Skeletal muscle cell (primary cell): ENCODE data around the gene PRUNE2.
"Not testable (repeated sequence)": the region's sequence is repeated elsewhere in the genome, so short reads cannot be mapped to it uniquely, and the experiment has no call there.

Experiments used
- DNase-seq: peaks from one replicate; pipeline ENCODE4 v3.0.0-alpha.2; 2010; ENCODE audit warnings: low read depth
- H3K4me3 ChIP-seq: 2 replicates; pipeline ENCODE4 v1.5.1; 2011; ENCODE audit warnings: low read depth, mild to moderate bottlenecking, control low read depth, low read length, moderate library complexity

Gene PRUNE2, protein sequence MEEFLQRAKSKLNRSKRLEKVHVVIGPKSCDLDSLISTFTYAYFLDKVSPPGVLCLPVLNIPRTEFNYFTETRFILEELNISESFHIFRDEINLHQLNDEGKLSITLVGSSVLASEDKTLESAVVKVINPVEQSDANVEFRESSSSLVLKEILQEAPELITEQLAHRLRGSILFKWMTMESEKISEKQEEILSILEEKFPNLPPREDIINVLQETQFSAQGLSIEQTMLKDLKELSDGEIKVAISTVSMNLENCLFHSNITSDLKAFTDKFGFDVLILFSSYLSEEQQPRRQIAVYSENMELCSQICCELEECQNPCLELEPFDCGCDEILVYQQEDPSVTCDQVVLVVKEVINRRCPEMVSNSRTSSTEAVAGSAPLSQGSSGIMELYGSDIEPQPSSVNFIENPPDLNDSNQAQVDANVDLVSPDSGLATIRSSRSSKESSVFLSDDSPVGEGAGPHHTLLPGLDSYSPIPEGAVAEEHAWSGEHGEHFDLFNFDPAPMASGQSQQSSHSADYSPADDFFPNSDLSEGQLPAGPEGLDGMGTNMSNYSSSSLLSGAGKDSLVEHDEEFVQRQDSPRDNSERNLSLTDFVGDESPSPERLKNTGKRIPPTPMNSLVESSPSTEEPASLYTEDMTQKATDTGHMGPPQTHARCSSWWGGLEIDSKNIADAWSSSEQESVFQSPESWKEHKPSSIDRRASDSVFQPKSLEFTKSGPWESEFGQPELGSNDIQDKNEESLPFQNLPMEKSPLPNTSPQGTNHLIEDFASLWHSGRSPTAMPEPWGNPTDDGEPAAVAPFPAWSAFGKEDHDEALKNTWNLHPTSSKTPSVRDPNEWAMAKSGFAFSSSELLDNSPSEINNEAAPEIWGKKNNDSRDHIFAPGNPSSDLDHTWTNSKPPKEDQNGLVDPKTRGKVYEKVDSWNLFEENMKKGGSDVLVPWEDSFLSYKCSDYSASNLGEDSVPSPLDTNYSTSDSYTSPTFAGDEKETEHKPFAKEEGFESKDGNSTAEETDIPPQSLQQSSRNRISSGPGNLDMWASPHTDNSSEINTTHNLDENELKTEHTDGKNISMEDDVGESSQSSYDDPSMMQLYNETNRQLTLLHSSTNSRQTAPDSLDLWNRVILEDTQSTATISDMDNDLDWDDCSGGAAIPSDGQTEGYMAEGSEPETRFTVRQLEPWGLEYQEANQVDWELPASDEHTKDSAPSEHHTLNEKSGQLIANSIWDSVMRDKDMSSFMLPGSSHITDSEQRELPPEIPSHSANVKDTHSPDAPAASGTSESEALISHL (N-terminal part only)

DNA sequence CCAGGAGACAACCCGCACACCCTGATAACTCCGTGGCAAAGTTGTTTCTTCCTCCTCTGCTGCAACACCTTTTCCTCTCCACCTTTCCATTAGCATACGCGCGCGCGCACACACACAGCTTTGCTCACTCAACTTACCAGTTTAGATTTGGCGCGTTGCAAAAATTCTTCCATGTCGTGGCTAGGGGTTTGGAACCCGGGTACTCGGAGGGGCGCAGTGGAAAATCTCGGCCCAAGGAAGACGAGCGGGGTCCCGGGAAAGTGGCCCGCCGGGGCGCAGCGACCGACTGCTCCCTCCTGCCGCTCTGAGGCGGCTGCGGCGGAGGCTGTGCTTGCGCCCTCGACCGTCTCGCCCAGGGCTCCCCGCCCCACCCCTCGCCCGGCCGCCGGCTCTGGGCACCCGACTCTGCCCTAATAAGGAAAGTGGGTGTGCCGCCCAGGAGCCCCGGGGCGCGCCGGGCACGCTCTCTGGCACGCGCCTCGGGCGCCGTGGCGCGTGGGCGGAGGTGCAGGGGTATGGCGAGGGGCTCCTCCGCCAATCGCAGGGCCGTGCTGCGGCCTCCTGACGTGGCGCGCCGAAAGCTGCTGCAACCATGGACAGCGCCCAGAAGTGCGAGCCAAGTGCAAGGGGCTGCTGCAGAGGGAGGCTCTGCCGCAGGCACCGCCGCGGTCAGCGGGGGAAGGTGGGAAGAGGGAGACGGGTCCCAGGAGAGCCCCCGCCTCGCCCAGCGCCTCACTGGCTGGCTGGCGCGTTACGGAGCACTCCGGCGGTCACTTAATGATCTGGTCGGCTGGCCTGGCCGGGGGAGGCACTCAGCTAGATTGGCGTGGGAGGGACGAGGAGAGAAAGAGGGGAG lies at the start of gene PRUNE2:
Gene PRUNE2, minus strand, starts transcription at position 324 of the 856 bp plus-strand sequence. Its CDS starts 151 bp downstream, at position 173.
- H3K4me3 ChIP-seq: peak within 1 kb of the TSS; percentile 72
- DNase-seq: peak; percentile 78

DNA sequence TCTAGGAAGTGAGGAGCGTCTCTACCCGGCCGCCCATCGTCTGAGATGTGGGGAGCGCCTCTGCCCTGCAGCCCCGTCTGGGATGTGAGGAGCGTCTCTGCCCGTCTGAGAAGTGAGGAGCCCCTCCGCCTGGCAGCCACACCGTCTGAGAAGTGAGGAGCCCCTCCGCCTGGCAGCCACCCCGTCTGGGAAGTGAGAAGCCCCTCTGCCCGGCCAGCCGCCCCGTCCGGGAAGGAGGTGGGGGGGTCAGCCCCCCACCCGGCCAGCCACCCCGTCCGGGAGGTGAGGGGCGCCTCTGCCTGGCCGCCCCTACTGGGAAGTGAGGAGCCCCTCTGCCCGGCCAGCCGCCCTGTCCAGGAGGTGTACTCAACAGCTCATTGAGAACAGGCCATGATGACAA lies 49.5 kb upstream of the PRUNE2 start:
- H3K4me3 ChIP-seq, DNase-seq: not testable (repeated sequence)

GRCh38 chr9:76949865-76950264 lies 44.0 kb upstream of the PRUNE2 start:
- no peak overlapping the region for H3K4me3 ChIP-seq
- no peak for DNase-seq

- DNase-seq: no peak
- no peak overlapping the region for H3K4me3 ChIP-seq
These were observed 38.1 kb upstream of the PRUNE2 start for GRCh38 chr9:76944011-76944410.

- no peak overlapping the region for H3K4me3 ChIP-seq
- DNase-seq: no peak
These were observed 37.1 kb upstream of the PRUNE2 start for GRCh38 chr9:76943054-76943453.

DNA sequence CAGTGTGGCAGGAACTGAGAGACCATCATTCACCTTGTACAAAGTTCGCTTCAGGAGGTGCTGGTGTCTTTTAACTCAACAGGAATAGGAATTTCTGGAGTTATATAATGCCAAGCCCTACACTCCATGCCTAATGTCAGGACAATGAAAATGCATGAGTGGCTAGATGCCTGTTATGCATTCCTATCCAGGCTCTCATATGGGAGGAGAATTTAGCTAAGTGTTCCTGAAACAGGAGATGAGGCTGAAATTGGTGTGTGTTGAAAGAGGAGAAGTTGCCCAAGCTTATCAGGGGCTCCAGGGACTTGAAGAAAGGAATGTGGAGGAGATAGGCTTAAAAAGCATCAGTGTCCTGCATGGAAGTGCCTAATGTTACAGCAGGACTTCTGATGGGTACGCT lies 26.8 kb upstream of the PRUNE2 start:
- DNase-seq: peak; percentile 23
- H3K4me3 ChIP-seq: no peak overlapping the region

GRCh38 chr9:76932265-76932664 lies 26.4 kb upstream of the PRUNE2 start:
- DNase-seq: no peak
- no peak overlapping the region for H3K4me3 ChIP-seq

DNA sequence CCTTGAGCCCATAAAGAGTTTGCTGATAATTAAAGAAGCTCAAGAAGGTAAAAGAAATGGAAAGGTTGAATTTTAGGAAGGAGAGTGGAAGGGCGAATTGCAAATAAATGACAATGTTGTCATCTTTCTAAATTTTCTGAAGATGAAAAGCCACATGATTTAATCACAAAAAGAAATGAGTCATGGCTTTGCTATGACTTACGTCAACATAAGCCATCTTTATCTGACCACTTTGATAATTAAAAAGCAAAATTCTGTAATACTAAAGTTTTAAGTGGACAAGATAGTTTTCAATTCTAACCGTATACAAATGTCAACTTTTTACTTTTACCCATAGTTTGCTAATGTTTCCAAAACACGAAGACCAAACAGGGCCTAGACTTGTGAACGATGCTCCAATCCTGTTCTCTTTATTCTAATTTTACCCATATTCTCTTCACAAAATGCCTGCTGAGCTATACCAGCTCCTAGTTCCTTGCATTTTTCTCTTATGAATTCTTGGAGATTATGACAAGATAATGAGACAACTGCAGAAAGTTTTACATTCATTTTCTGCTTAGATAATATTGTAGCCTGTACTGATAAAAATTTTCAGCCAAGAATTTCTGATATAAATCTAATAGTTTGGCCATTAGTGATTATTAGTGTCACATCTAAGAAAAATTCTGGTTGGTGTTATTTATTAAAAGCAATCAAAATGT lies 21.8 kb upstream of the PRUNE2 start:
- H3K4me3 ChIP-seq: no peak overlapping the region
- no peak for DNase-seq

DNA sequence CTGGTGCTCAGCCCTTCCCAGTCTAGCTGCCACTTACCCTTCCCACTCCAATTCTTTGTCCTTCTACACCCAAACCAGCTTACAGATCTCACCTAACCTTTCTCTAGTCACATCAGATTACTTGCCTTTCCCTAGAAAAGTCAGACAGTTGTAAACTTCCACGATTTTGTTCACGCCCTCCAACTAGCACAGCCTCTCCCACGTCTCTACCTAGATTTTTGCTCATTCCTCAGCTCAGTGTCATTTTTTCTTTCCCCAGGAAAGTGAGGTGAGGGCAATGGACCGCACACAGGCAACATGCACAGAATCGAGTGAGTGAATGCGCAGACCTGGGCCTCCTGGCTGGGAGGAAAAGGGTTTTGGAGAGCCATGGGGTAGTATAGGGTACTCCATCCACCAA lies 20.9 kb upstream of the PRUNE2 start:
- no peak overlapping the region for H3K4me3 ChIP-seq
- DNase-seq: no peak

GRCh38 chr9:76926324-76926741 lies 20.4 kb upstream of the PRUNE2 start:
- DNase-seq: peak; percentile 83
- H3K4me3 ChIP-seq: no peak overlapping the region

- no peak for DNase-seq
- no peak overlapping the region for H3K4me3 ChIP-seq
These were observed 15.3 kb upstream of the PRUNE2 start for GRCh38 chr9:76921165-76921564.

DNA sequence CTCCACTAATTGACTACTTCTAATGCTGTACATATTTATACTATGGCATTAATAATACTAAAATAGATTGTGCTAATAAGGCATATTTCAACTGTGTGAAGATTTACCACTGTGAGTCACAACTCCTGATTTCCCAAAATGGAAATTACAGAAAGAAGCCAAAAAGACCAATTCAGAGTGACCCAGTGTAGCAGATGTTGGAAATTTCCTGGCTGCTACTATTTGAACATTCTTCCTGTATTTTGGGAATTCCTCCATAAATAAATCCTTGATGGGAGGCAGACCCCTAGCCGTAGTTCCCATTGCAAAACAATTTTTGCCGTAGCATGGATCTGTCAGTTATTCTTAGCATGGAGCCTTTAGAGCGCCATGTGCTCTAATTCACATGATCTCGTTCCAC lies 11.4 kb upstream of the PRUNE2 start:
- no peak overlapping the region for H3K4me3 ChIP-seq
- no peak for DNase-seq

DNA sequence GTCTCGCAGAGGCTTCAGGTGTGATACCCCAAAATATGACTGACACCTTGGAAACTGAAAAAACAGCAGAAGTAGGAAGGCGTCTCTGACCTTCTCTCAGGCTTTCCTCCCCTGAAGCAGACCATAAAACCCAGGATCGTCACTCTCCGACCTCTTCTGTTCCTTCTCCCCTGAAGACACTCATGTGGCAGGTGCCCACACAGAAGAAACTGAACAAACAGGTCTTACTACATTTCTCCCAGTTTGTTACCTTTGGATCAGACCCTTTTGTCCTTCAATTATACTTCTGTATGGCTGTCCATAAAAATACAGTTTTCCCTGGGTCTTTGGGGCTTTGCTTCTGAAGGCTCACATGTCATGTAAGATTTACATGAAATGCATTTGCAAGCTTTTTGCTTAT lies 10.3 kb upstream of the PRUNE2 start:
- DNase-seq: no peak
- H3K4me3 ChIP-seq: no peak overlapping the region

DNA sequence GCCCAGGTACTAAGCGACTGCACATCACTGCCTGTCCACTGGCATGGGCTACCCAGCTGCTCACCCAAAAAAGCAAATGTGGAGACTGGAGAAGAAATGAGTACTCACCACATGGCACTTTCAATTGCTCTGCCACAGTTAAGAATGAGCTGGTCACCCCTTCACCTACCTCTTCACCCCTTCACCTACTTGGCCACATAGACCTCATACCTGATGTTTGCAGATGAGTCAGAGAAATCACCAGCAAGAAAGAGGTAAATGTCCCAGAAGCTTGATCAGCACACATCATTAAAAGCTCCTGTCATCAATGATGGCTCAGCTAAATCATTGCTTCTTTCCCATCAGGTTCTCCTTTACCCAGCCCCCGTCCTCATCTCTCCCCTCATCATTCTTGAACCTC lies 7.6 kb upstream of the PRUNE2 start:
- DNase-seq: no peak
- H3K4me3 ChIP-seq: no peak overlapping the region

DNA sequence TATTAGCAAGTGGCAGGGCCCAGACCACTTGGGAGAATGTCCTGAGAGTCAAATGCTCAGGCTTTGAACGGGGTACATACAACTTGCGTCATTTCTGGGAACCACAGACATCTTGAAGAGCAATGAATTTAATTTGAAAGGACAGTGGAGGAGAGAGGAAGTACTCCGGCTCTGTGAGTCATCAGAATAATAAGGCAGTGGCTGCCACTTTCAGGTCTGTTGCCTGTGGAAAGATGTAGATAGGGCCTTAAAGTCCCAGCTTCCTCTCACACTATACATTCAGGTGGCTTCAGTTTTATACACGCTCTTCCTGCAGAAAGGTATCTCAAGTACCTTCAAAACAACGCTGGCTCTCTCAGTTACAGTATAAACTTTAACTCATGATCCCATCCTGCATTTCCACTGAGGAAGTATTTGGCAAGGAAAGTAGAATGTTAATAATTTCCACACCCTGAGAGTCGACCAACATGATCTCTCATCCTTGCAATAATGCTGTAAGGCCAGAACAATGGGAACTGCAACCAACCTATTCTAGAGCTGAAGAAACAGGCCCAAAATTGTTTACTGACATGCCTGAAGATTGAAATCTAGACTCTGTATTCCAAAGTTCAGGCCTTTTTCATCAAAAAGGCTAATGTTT lies 6.8 kb upstream of the PRUNE2 start:
- H3K4me3 ChIP-seq: no peak overlapping the region
- DNase-seq: no peak

DNA sequence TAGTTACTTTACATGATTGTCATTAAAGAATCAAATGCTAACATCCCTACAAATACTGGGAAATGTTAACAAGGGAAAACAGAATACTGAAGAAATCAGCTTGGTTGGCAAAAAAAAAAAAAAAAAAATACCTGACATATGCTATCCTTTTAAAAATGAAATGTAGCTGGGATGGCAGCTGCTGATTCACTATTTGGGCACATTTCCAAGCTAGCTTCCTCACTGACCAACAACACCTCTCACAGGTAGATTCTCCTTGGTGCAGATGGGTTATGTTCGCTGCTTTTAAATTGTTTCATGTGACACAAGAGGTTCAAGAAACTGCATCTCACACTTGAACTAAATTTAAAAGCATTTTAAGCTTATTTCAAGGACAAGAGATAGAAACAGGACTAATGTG lies 6.1 kb upstream of the PRUNE2 start:
- no peak for DNase-seq
- H3K4me3 ChIP-seq: no peak overlapping the region

- no peak for DNase-seq
- H3K4me3 ChIP-seq: no peak overlapping the region
These were observed 4.9 kb upstream of the PRUNE2 start for GRCh38 chr9:76910861-76911260.

DNA sequence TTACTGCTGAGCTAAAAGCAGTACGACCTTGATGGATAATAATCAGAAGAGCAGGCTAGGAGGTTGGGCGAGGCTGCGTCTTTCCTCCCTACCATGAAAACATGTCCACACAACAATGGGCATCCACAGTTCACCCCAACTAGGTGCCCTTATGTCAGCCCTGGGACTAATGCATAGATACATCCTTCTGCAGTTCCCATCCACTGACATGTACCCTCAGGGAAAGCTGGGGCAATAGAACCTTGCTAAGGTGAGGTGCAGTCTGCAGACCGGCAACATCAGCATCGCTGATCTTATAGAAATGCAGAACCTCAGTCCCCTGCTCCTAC lies 697 bp upstream of the PRUNE2 start:
- peak overlapping the region; percentile 72 for H3K4me3 ChIP-seq
- DNase-seq: no peak
